Measurements from ENCODE around the gene GPR84. TPM values are rescaled to one million over a fixed set of nuclear protein-coding genes. Genes with fewer than 3 reads are reported as not detected.

GPR84 gene
- total and polyA plus RNA-seq, 9 of the 15 experiments (the other 6 are each of a cell fraction or from before 2014, with no cell fraction given) = 0.07 to 0.18 (median 0.11) TPM; not detected in 5

- DNase-seq (ENCODE audit: extremely low read depth in 1 of 4, low spot score in 3 of 4) (no peak), ATAC-seq (no peak), FAIRE-seq (no peak)
- CTCF ChIA-PET (ENCODE audit: low intra/inter-chr PET ratio) = no interaction called here
- intact Hi-C loops (cut with micrococcal nuclease) = no loop called here
- Histone ChIP-seq H3K9me3 (replicated peaks; ENCODE audit: control insufficient read depth, insufficient read depth, low read depth, low read length) (no peaks in the 10 kb centered on the region), H3K36me3 (ENCODE audit: control insufficient read depth, insufficient read depth, low read length) (peaks cover 22% of the 10 kb centered on the region; the same call in 2 of the 3 replicates), H3K4me3 (no peak overlapping the region), H4K20me1 (replicated peaks; ENCODE audit: control insufficient read depth, insufficient read depth, low read length) (no peaks in the 10 kb centered on the region), H3K27me3 (ENCODE audit: control insufficient read depth in 2 of 2, insufficient read depth in 2 of 2, low read length in 2 of 2) (no peaks in the 10 kb centered on the region), H3K4me2 (ENCODE audit: insufficient read depth, low read length) (no peak overlapping the region), H3K9me1 (ENCODE audit: control insufficient read depth, insufficient read depth, low read length) (no peaks in the 10 kb centered on the region), H3K4me1 (replicated peaks in 1 of 2; ENCODE audit: control insufficient read depth in 2 of 2, insufficient read depth in 2 of 2, low read length in 2 of 2) (peaks cover 55 to 64% of the 10 kb centered on the region in 2 experiments), H3K9ac (ENCODE audit: insufficient read depth in 1 of 2, low read depth in 2 of 2, low read length in 2 of 2) (peak overlapping the region; percentile 30 to 40; a peak in 1 of 4 replicates), H3K79me2 (ENCODE audit: control insufficient read depth, insufficient read depth, low read length) (peaks cover 20% of the 10 kb centered on the region; the same call in 2 of the 3 replicates), H3K27ac (ENCODE audit: extremely low read depth, low read depth, low read length) (no peak overlapping the region; the same call in 2 of the 3 replicates), H2AFZ (ENCODE audit: low read depth, low read length) (no peak overlapping the region)
- BruUV-seq (replicated peaks) = no TSS peak
- WGBS (ENCODE audit: insufficient coverage, low coverage, missing lambda C conversion rate) = 80% methylated on average over 4 of the region's 6 CpGs
- in situ Hi-C loops (cut with MboI) = no loop called here
- POLR2A ChIA-PET = interaction anchor here (1.1 to 5.8 kb wide), 4 partner anchors 17 to 75 kb away, joined by 3 to 57 read pairs (median 19); partner anchors contain the start of genes HNRNPA1 and NFE2
- no peak for TF ChIP-seq SP2 (IDR thresholded peaks at IDR 0.05; ENCODE audit: extremely low read depth, low read depth, low read length, poor library complexity, severe bottlenecking)
- no peak for TF ChIP-seq KAT2B (IDR thresholded peaks at IDR 0.05; ENCODE audit: low read depth, low read length)
- TF ChIP-seq PPARD (CRISPR knock-in tag; IDR thresholded peaks at IDR 0.05) = no peak
- TF ChIP-seq ZNF766 (CRISPR knock-in tag; conservative IDR thresholded peaks at IDR 0.05) = no peak
- no peak for TF ChIP-seq GTF2B (IDR thresholded peaks at IDR 0.05; ENCODE audit: extremely low read depth, insufficient read length)
- TF ChIP-seq ZBTB33 (CRISPR knock-in tag; IDR thresholded peaks at IDR 0.05) = no peak
- TF ChIP-seq YBX1 (IDR thresholded peaks at IDR 0.05) = no peak
- TF ChIP-seq ZNF174 (CRISPR knock-in tag; IDR thresholded peaks at IDR 0.05) = no peak
- TF ChIP-seq, protein P1, sequence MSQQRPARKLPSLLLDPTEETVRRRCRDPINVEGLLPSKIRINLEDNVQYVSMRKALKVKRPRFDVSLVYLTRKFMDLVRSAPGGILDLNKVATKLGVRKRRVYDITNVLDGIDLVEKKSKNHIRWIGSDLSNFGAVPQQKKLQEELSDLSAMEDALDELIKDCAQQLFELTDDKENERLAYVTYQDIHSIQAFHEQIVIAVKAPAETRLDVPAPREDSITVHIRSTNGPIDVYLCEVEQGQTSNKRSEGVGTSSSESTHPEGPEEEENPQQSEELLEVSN (IDR thresholded peaks at IDR 0.05; ENCODE audit: borderline replicate concordance in 1 of 2, extremely low read depth in 1 of 2, insufficient read depth in 1 of 2, insufficient read length in 1 of 2, low read depth in 1 of 2, low read length in 1 of 2, poor library complexity in 1 of 2, severe bottlenecking in 1 of 2) = no peak
- no peak for TF ChIP-seq MTA1 (IDR thresholded peaks at IDR 0.05; ENCODE audit: borderline replicate concordance)
- no peak for TF ChIP-seq IRF1 (CRISPR knock-in tag; IDR thresholded peaks at IDR 0.05; ENCODE audit: borderline replicate concordance)
- no peak for TF ChIP-seq SIN3A (IDR thresholded peaks at IDR 0.05; ENCODE audit: borderline replicate concordance in 2 of 2, control insufficient read depth in 1 of 2, low read depth in 2 of 2, low read length in 2 of 2)
- TF ChIP-seq EZH2 (IDR thresholded peaks at IDR 0.05; ENCODE audit: borderline replicate concordance, low read depth, low read length) = no peak
- no peak for TF ChIP-seq CBFA2T2 (conservative IDR thresholded peaks at IDR 0.05)
These were observed 9.0 kb downstream of the GPR84 start for GRCh38 chr12:54355104-54355815.

Measured in K562 (cell line).